GM18499 (cell line): Measurements from ENCODE around the gene MAP3K4.

ENCODE experiments used
- ATAC-seq: cut with Tn5 transposase; IDR thresholded peaks from one replicate; pipeline ENCODE4 v1.9.1; 2021; ENCODE audit warnings: moderate number of reproducible peaks; ENCODE audit not compliant: insufficient read depth, unreplicated experiment

Gene MAP3K4

DNA sequence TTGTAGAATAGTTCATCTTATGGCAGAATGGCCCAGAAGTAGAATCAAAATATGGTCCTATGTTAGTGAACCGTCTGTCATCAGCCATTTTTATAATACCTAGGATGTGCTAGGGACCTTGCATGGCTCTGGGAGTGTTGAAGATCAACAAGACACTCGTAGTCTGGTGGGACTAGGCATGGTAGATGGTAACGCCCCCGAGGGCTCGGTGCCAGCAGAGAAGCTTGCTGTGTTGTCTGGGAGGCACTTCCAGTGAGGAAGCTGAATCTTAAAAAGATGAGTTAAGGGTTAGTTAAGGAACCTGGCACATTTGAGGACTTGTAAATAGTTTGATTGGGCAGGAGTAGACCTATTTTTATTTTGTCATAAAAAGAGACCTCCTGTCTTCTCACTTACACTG, 82.4 kb downstream of the MAP3K4 start:
- ATAC-seq, result no peak

DNA sequence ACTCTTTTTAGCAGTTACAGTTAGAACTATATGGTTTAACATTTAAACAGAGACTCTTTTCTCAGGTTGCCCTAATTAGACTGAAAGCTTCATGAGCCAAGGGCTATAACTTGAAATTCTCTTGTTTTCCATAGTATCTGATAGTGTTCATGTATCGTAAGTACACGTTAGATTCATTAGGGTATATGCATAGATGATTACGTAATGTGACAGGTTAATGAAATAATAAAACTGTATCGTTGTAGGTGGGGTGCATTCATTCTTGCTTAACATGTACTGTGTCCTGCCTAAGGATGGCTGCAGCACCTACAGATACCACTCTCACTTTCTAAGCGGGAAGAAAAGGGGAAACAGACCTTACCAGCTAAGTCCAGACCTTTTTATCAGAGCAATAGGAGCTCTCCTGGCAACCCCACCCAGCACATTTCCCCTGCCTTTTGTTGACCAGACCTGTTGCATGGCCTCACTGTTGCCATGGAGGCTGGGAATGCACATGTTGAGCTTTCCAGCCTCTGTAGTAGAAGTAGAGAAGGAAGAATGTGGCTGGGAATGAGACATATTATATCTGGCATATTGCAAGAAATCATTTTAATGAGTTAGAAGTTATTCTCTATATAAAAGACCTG, 83.0 kb downstream of the MAP3K4 start:
- no peak for ATAC-seq

GRCh38 chr6:161076181-161076677, 84.7 kb downstream of the MAP3K4 start:
- no peak for ATAC-seq

- no peak for ATAC-seq
Observed at GRCh38 chr6:161079566-161080262, 88.1 kb downstream of the MAP3K4 start.

DNA sequence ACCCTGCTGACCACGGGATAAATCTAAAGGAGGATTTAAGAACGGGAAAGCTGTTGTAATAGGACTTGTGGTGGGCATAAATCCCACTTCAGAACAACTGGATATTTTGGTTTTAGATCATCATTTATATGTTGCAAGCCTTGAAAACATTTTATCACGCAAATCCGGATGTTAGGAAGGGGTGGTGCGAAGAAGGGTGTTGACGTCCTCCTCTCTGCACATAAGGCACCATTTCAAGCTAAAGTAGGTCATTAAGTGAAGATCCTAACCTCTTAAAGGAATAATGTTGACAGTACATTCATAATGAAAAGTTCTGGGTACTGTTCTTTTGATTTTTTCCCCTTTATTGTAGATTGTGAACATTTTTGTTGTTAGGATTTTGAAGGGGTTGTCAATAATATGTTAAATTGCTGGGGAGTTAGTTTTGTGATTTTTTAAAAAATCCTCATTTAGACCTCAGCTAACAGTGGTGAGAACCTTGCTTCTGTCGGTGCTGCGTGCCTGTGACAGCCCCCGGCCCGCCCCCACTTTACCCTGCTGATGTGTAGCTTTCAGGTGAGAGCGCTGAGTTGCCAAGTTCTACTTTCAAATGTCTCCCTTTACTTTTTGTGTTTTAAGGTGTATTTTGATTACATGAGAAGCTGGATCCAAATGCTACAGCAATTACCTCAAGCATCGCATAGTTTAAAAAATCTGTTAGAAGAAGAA, 88.8 kb downstream of the MAP3K4 start:
- no peak for ATAC-seq

- ATAC-seq, result no peak
Observed at GRCh38 chr6:161082215-161082614, 90.6 kb downstream of the MAP3K4 start.

DNA sequence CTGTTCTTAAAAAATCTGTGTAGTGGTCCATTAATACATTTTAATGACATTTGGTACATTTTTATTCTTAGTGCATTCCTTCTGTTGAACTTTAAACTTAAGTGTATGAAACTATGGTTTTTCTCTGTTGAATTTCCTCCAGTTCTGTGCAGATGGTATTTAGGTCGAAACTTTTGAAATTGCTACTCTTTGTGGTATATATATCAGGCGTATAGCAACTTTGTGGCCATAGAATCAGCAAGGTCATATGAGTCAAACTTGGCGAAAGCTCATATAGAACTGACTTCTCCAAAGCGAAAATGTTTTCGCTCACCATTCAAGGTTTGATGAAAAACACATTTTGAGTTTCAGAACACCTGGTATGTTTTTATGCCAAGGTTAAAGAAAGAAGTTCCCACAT, 93.7 kb downstream of the MAP3K4 start:
- ATAC-seq, result no peak

DNA sequence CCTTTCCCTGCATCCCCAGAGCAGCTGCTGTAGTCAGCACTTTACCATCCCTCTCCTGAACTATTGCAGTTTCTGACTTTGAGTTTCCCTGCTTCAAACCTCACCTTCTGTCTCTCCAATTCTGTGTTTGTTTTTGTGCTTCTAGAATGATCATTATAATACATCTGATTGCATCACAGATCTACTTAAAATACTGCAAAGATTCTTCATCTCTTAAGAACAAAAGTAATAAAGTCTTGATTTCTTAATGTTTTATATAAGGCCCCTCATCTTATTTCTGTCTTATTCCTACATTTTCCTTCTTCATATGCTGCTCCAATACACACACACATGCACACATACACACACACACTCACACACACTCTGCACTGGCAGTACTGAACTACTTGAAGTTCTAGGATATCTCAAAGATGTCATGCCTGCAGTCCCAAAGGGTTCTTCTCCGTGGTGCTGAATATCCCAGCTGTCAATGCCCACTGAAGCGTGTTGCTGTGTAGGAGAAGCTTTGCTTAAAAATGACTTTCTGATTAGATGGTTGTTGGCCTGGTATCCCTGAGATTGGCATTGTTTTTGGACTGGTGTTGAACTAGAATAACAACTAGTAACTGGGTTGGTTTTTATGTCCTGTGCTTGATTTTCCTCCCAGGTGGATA, 97.2 kb downstream of the MAP3K4 start:
- ATAC-seq, result no peak

GRCh38 chr6:161091151-161091550, 99.6 kb downstream of the MAP3K4 start:
- no peak for ATAC-seq

DNA sequence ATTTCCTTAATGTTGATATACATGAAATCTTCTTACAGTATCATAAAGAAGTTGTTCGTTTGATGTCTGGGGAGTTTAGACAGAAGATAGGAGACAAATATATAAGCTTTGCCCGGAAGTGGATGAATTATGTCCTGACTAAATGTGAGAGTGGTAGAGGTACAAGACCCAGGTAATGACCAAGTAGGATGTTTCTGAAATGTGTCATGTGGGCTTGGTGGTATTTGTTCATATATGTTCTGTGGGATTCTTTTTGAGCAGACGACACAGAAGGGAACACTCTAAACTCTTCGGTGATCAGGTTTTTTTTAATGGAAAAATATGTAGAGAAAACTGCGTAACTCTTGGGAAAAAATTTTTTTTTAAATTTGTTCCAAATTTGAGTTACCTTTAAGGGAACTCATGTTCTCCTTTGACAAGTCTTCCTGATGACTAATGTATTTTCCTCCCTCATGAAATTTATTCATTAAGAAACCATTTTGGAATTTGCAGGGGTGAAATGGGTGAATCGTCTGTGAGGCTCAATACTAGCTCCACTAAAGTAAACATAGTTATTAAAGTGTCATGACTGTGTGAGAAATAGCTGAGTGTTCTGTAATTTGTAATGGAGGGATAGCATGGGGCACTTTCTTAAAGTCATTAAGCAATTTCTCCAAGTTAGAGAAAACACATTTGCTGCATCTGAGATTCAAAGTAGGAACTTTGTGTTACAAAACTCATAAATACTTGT, 100.6 kb downstream of the MAP3K4 start:
- ATAC-seq, result no peak

DNA sequence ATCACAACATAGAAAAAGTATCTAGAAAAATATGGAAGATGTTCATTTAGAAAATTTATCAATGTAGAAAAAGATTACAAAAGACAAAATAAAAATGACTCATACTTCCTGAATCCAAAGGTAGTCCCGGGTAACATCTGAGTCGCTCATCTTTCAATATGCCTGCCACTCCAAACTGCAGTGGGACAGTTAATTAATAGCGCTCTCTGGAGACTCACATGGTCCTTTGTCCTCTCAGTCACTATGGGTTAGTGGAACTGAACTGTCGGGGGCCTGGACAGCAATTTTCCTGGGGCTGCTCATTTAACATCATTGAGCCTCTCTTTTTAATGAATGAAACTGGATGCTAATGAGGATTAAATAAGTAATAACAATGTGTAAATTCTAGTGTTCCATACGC, 103.4 kb downstream of the MAP3K4 start:
- no peak for ATAC-seq

GRCh38 chr6:161095916-161096315, 104.3 kb downstream of the MAP3K4 start:
- ATAC-seq, result no peak

DNA sequence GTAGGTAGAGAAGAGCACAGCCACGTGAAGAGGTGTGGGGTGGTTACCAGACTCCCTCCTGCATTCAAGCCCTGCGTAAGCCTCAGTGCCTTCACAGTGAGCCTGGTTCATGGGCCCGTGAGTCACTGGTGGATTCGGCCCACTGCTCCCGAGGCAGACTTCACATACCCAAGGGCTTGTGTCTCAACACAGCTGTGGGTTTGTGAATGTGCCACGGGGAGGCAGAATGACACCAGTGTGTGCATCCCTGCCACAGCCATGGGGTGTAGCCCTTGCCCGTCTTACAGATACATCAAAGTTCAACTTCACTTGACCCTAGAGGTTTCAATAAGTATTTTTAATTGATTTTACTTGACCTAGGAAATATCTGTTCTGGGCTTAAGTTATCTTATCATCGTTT, 108.5 kb downstream of the MAP3K4 start:
- no peak for ATAC-seq

DNA sequence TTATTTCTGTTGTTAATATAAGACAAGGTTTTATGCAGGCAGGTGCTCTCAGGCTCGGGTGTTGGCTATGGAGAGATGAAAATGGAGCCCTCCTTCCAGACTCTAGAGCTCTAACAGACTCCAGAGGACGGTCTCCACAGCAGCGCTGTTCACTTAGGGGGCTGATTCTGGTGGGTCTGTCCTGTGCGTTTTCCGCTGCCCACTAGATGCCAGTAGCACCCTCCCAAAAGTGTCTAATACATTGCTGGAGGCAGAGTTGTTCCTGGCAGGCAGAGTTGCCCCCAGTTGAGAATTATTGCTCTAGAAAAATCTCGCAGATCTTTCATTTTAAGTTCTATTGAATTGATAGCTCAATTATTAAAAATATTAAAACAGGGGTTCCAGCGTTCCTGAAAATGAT, 109.9 kb downstream of the MAP3K4 start:
- ATAC-seq, result no peak

DNA sequence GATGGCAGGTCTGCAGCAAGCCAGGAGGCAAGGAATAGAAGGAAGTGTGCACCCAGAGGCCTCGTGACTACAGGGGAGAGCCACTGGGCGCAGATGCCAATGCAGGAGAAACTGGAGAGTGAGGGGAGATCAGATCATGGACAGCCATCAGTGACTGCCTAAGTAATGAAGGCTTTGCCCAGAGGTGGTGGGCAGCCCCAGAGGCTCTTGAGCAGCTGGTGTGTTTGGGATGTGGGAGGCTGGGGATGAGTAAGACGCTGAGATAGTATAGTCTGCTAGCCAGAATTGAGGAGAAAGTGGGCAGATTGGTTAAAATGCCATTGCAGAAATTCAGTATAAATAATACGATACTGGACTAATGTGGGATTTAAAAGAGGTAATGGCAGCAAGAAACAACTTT, 111.9 kb downstream of the MAP3K4 start:
- ATAC-seq, result no peak

- ATAC-seq, result no peak
Observed at GRCh38 chr6:161104966-161105365, 113.4 kb downstream of the MAP3K4 start.

DNA sequence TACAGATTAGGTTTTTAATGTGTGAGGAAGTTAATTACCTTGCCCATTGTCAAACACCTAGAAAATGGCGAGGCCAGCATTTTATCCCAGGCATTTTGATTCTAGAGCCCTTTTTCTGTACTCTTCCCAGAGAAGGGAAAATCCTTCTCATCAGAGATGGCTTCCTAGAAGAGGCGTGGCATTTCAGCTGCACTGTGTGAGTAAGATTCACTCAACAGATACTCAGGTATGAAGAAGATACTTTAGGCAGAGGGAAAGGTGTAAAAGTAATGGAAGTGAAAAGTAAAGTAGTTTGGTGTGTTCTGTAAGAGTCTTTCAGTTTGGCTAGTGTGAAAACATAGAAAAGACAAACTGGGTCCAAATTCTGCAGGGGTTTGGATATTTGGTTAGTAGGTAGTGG, 113.8 kb downstream of the MAP3K4 start:
- ATAC-seq, result no peak

- no peak for ATAC-seq
Observed at GRCh38 chr6:161107779-161108730, 116.5 kb downstream of the MAP3K4 start.

DNA sequence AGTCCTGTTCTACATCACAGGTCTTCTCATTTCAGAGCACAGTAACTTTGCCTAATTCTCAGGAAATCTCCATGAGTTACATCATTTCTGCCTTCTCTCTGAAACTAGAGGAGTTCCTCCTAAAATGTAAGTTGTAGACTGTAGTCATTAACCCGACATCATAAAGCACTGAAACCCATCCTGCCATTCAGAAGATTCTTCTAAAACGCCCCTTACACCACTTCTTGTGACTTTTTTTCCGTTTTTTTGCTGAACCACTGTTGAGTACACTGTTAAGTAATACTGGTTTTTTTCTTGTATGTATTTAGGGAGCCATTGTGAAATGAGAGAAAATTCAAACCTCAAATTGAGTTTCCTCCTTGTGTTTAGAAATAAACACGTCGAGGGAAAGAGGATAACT, 117.3 kb downstream of the MAP3K4 start:
- ATAC-seq, result no peak
